SK-N-SH treated with all-trans-retinoic acid at 6 μM for 48 hours (cell line): ENCODE measurements around the gene GPC6.

ENCODE experiments used
- ARNTL ChIP-seq: fragments of 450-650 bp; formaldehyde crosslinking; IDR thresholded peaks from 2 replicates; pipeline ENCODE4 v1.5.0; 2020; ENCODE audit warnings: low read depth, mild to moderate bottlenecking, moderate library complexity, borderline replicate concordance
- CSDC2 ChIP-seq: fragments of 250-450 bp; sonication (Bioruptor Pico); IDR thresholded peaks from 2 replicates; pipeline ENCODE4 v1.5.0; 2020; ENCODE audit warnings: mild to moderate bottlenecking, moderate library complexity
- ISL1 ChIP-seq: fragments of 250-450 bp; sonication (Bioruptor Pico); IDR thresholded peaks from 2 replicates; pipeline ENCODE4 v2.1.2; 2022; ENCODE audit warnings: mild to moderate bottlenecking, moderate library complexity
- PATZ1 ChIP-seq: fragments of 250-450 bp; sonication (Bioruptor Pico); IDR thresholded peaks from 2 replicates; pipeline ENCODE4 v1.8.0; 2020; ENCODE audit warnings: mild to moderate bottlenecking, moderate library complexity, borderline replicate concordance
- POU6F1 ChIP-seq: fragments of 250-450 bp; sonication (Bioruptor Pico); IDR thresholded peaks from 2 replicates; pipeline ENCODE4 v1.8.0; 2021; ENCODE audit warnings: low read depth, mild to moderate bottlenecking, moderate library complexity, borderline replicate concordance
- PPARA ChIP-seq: fragments of 250-450 bp; sonication (Bioruptor Pico); IDR thresholded peaks from 2 replicates; pipeline ENCODE4 v1.5.0; 2020; ENCODE audit warnings: mild to moderate bottlenecking, borderline replicate concordance
- RARB ChIP-seq: fragments of 250-450 bp; sonication (Bioruptor Pico); IDR thresholded peaks from 2 replicates; pipeline ENCODE4 v1.8.0; 2021; ENCODE audit warnings: mild to moderate bottlenecking, moderate library complexity
- TCF4 ChIP-seq: fragments of 250-450 bp; sonication (Bioruptor Pico); IDR thresholded peaks from 2 replicates; pipeline ENCODE4 v1.8.0; 2021; ENCODE audit warnings: mild to moderate bottlenecking, moderate library complexity, borderline replicate concordance
- TSHZ2 ChIP-seq: fragments of 250-450 bp; sonication (Bioruptor Pico); IDR thresholded peaks from 2 replicates; pipeline ENCODE4 v1.5.0; 2020; ENCODE audit warnings: mild to moderate bottlenecking, moderate library complexity
- ZFP3 ChIP-seq: fragments of 250-450 bp; sonication (Bioruptor Pico); IDR thresholded peaks from 2 replicates; pipeline ENCODE4 v1.5.0; 2020; ENCODE audit warnings: mild to moderate bottlenecking, moderate library complexity
- ZFP30 ChIP-seq: fragments of 450-650 bp; formaldehyde crosslinking; IDR thresholded peaks from 2 replicates; pipeline ENCODE4 v1.5.0; 2022; ENCODE audit warnings: mild to moderate bottlenecking, moderate library complexity
- ZNF565 ChIP-seq: fragments of 450-650 bp; formaldehyde crosslinking; conservative IDR thresholded peaks from 2 replicates; pipeline ENCODE4 v1.5.0; 2020; ENCODE audit warnings: low read depth, mild to moderate bottlenecking, moderate library complexity
- ZNF70 ChIP-seq: fragments of 450-650 bp; formaldehyde crosslinking; IDR thresholded peaks from 2 replicates; pipeline ENCODE4 v1.5.0; 2020; ENCODE audit warnings: mild to moderate bottlenecking, moderate library complexity

- TF ChIP-seq PPARA (CRISPR knock-in tag), result no peak
- no peak for TF ChIP-seq ZNF565
- TF ChIP-seq ARNTL (CRISPR knock-in tag), result no peak
- no peak for TF ChIP-seq ZFP30 (CRISPR knock-in tag)
- no peak for TF ChIP-seq CSDC2 (CRISPR knock-in tag)
- TF ChIP-seq PATZ1, result no peak
- TF ChIP-seq TSHZ2 (CRISPR knock-in tag), result no peak
- no peak for TF ChIP-seq ZNF70 (CRISPR knock-in tag)
- TF ChIP-seq RARB (CRISPR knock-in tag), result no peak
- no peak for TF ChIP-seq TCF4 (CRISPR knock-in tag)
- no peak for TF ChIP-seq ZFP3 (CRISPR knock-in tag)
- no peak for TF ChIP-seq ISL1 (CRISPR knock-in tag)
- TF ChIP-seq POU6F1 (CRISPR knock-in tag), result no peak
These were observed 1065.7 kb downstream of the GPC6 start for GRCh38 chr13:94292323-94292640.
